Ishikawa (cell line): ENCODE measurements around the gene DRICH1.

ENCODE experiments used
- CEBPB ChIP-seq: IDR thresholded peaks from 2 replicates; pipeline ENCODE4 v1.6.1; 2012
- CREB1 ChIP-seq: IDR thresholded peaks from 2 replicates; pipeline ENCODE4 v1.6.1; 2012; ENCODE audit warnings: low read depth
- EGR1 ChIP-seq: IDR thresholded peaks from 2 replicates; pipeline ENCODE4 v1.6.1; 2012
- EP300 ChIP-seq: IDR thresholded peaks from 2 replicates; pipeline ENCODE4 v1.6.1; 2012; ENCODE audit warnings: borderline replicate concordance
- FOXM1 ChIP-seq: IDR thresholded peaks from 2 replicates; pipeline ENCODE4 v1.6.1; 2012; ENCODE audit warnings: low read depth, borderline replicate concordance
- NFIC ChIP-seq: IDR thresholded peaks from 2 replicates; pipeline ENCODE4 v1.6.1; 2012
- RAD21 ChIP-seq: IDR thresholded peaks from 2 replicates; pipeline ENCODE4 v1.6.1; 2012; ENCODE audit warnings: low read depth
- REST ChIP-seq: IDR thresholded peaks from 2 replicates; pipeline ENCODE4 v1.6.1; 2012; ENCODE audit warnings: low read depth, mild to moderate bottlenecking
- TAF1 ChIP-seq: IDR thresholded peaks from 2 replicates; pipeline ENCODE4 v1.6.1; 2012; ENCODE audit warnings: low read depth, mild to moderate bottlenecking
- TCF12 ChIP-seq: IDR thresholded peaks from 2 replicates; pipeline ENCODE4 v1.6.1; 2012; ENCODE audit warnings: low read depth
- TEAD4 ChIP-seq: IDR thresholded peaks from 2 replicates; pipeline ENCODE4 v1.6.1; 2012
- YY1 ChIP-seq: IDR thresholded peaks from 2 replicates; pipeline ENCODE4 v1.6.1; 2012; ENCODE audit warnings: low read depth
- ZBTB7A ChIP-seq: IDR thresholded peaks from 2 replicates; pipeline ENCODE4 v1.6.1; 2012; ENCODE audit warnings: low read depth
- TF ChIP-seq, protein P1 (sequence below): IDR thresholded peaks from 2 replicates; pipeline ENCODE4 v1.6.1; 2012
- TF ChIP-seq, protein P2 (sequence below): IDR thresholded peaks from 2 replicates; pipeline ENCODE4 v1.6.1; 2012

DRICH1 gene

GRCh38 chr22:23579870-23580575 lies 52.1 kb downstream of the DRICH1 start, which contains the start of gene IGLL1:
Gene IGLL1 (minus strand): TSS chr22:23580290. CDS start chr22:23580190, 100 bp downstream.
- no peak for TF ChIP-seq TAF1
- TF ChIP-seq, protein P1, sequence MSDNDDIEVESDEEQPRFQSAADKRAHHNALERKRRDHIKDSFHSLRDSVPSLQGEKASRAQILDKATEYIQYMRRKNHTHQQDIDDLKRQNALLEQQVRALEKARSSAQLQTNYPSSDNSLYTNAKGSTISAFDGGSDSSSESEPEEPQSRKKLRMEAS: no peak

GRCh38 chr22:23579280-23579679 lies 52.8 kb downstream of the DRICH1 start:
- TF ChIP-seq RAD21: no peak
- no peak for TF ChIP-seq EGR1
- no peak for TF ChIP-seq ZBTB7A
- no peak for TF ChIP-seq TEAD4
- TF ChIP-seq CEBPB: no peak
- no peak for TF ChIP-seq REST
- TF ChIP-seq, protein P1: no peak
- TF ChIP-seq TAF1: no peak
- TF ChIP-seq FOXM1: no peak
- no peak for TF ChIP-seq CREB1
- TF ChIP-seq, protein P2, sequence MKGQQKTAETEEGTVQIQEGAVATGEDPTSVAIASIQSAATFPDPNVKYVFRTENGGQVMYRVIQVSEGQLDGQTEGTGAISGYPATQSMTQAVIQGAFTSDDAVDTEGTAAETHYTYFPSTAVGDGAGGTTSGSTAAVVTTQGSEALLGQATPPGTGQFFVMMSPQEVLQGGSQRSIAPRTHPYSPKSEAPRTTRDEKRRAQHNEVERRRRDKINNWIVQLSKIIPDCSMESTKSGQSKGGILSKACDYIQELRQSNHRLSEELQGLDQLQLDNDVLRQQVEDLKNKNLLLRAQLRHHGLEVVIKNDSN: no peak
- no peak for TF ChIP-seq EP300
- no peak for TF ChIP-seq TCF12
- TF ChIP-seq NFIC: no peak

GRCh38 chr22:23578306-23578705 lies 53.8 kb downstream of the DRICH1 start:
- TF ChIP-seq REST: no peak
- no peak for TF ChIP-seq CREB1
- TF ChIP-seq, protein P2: no peak
- no peak for TF ChIP-seq ZBTB7A
- no peak for TF ChIP-seq YY1
- no peak for TF ChIP-seq EGR1
- no peak for TF ChIP-seq EP300
- no peak for TF ChIP-seq FOXM1
- TF ChIP-seq TEAD4: no peak
- no peak for TF ChIP-seq TAF1
- no peak for TF ChIP-seq RAD21
- no peak for TF ChIP-seq TCF12
- TF ChIP-seq, protein P1: no peak
- TF ChIP-seq NFIC: no peak
- no peak for TF ChIP-seq CEBPB

GRCh38 chr22:23576681-23577080 lies 55.4 kb downstream of the DRICH1 start:
- TF ChIP-seq, protein P1: no peak
- no peak for TF ChIP-seq FOXM1
- TF ChIP-seq CREB1: no peak
- TF ChIP-seq ZBTB7A: no peak
- no peak for TF ChIP-seq RAD21
- no peak for TF ChIP-seq EGR1
- no peak for TF ChIP-seq CEBPB
- TF ChIP-seq EP300: no peak
- no peak for TF ChIP-seq YY1
- TF ChIP-seq TEAD4: no peak
- no peak for TF ChIP-seq TAF1
- TF ChIP-seq, protein P2: no peak
- TF ChIP-seq REST: no peak
- no peak for TF ChIP-seq TCF12
- no peak for TF ChIP-seq NFIC
